GM21390 (cell line): ENCODE results near the gene FHL2.
"Not testable (repeated sequence)": the region's sequence is repeated elsewhere in the genome, so short reads cannot be mapped to it uniquely, and the experiment has no call there.

ENCODE experiments used
- ATAC-seq: cut with Tn5 transposase; IDR thresholded peaks from one replicate; pipeline ENCODE4 v1.9.1; 2021; ENCODE audit not compliant: unreplicated experiment

Gene FHL2

DNA sequence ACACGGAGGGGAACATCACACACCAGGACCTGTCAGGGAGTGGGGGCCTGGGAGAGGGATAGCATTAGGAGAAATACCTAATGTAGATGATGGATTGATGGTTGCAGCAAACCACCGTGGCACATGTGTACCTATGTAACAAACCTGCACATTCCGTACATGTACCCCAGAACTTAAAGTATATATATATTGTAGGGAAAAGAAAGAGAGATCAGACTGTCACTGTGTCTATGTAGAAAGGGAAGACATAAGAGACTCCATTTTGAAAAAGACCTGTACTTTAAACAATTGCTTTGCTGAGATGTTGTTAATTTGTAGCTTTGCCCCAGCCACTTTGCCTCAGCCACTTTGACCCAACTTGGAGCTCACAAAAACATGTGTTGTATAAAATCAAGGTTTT is 26.0 kb upstream of the FHL2 start:
- not testable (repeated sequence) for ATAC-seq

- ATAC-seq: no peak
Observed at GRCh38 chr2:105422801-105423200, 23.9 kb upstream of the FHL2 start.

GRCh38 chr2:105421053-105421452 is 22.2 kb upstream of the FHL2 start:
- no peak for ATAC-seq

GRCh38 chr2:105418522-105418921 is 19.7 kb upstream of the FHL2 start:
- ATAC-seq: no peak

- no peak for ATAC-seq
Observed at GRCh38 chr2:105417857-105418436, 19.1 kb upstream of the FHL2 start.

DNA sequence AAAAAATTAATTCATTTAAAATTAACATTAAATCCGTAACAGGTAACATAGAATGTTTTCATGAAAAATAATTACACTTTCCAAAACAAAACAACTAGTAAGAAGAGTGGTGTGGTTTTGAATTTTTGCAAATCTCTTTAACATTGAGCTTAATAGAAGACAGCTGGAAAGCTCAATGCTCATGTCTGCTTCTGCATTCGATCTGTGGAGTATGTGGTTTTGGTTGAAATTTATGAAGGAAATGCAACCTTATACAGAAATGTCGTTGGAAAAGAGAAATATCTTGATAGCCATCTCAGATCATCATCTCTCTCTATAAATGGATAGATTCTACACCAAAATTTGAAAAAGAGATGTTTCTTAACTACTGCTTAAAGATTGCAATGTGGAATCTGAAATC is 17.3 kb upstream of the FHL2 start:
- ATAC-seq: no peak

DNA sequence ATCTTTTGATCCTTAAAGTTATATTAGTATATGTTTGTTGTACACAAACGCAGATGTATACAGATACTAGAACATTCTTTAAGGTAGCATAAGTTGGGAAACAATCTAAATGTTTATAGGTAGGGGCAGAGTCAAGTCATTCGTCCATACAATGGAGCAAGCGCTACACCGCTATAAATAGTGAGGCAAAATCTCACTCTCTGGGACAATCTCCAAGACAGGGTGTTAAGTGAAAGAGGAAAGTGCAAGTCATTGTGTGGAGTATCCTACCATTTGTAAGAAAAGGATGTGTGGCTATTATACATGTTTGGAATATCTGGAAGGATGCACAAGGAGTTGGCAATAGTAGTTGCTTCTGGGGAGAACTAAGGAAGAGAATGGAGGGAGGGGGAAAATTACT is 16.2 kb upstream of the FHL2 start:
- ATAC-seq: no peak

- no peak for ATAC-seq
Observed at GRCh38 chr2:105413206-105413605, 14.4 kb upstream of the FHL2 start.

- no peak for ATAC-seq
Observed at GRCh38 chr2:105412584-105412983, 13.7 kb upstream of the FHL2 start.

- ATAC-seq: no peak
Observed at GRCh38 chr2:105411720-105412407, 13.0 kb upstream of the FHL2 start.

DNA sequence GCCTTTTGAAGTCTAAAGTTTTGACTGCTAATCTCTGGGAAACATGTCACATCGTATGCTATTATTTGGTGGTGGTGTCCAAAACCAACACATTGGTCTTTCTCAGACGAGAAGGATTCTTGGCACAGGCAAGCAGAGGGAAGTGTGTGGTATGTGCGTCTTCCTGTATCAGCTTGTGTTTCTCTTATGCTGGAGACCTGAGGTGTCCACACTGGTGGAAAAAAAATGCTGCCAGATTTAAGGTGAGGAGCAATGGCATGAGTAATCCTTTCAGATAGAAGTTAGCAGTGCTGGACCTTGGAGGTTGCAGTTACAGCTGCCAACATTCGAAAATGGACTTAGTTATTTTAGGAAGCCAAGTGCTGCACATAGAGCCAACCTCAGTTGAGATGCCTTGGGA is 11.7 kb upstream of the FHL2 start:
- no peak for ATAC-seq

- ATAC-seq: no peak
Observed at GRCh38 chr2:105409717-105410116, 10.9 kb upstream of the FHL2 start.

DNA sequence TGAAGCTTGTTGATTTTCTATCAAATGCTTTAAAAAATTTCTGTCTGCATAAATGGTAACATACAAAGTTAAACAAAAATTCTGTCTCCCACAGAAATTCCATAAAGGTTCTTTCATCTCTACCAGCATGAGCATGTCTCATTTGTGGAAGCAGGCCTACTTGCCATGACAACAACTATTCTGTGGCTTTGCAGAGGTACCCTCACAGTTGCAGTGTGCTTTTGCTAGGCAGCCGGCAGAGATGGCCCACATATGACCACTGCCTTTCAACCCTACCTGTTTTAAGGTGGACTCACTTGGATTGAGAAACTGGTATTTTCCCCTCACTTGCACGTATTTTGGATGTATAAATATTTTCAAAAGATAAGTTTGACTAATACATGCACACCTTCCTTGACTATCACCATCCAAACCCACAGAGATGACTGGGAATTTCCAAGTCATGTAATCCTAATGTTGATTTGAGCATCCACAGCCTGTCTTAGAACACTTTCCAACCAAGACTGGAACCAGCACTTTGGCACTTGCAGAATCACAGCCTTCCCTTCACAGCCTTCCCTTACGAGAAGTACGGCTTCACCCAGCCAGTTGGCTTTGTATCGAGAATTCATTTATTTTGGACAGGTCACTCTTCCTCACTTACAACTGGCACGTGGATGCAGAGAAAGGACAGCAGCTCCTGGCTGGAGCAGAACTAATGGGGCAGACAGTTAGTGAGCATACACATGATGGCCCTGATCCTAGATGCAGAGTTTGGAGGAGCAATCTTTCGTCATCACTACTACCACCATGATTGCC is 9.3 kb upstream of the FHL2 start:
- no peak for ATAC-seq

- no peak for ATAC-seq
Observed at GRCh38 chr2:105406221-105406620, 7.4 kb upstream of the FHL2 start.

DNA sequence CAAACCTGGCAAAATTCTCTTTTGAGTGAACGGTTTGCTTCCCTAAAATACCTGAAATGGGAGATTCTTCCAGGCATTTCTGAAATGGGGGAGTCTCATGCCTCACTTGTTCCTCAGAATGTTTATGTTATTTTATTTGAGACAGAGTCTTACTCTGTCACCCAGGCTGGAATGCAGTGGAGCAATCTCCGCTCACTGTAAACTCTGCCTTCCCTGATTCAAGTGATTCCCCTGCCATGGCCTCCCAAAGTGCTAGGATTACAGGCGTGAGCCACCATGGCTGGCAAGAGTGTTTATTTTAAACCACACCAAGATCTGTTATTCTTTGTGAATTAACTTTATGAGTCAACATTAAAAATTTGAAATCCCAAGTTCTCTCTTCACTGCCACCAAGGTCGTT is 6.4 kb upstream of the FHL2 start:
- ATAC-seq: no peak

- ATAC-seq: no peak
Observed at GRCh38 chr2:105404736-105405135, 5.9 kb upstream of the FHL2 start.

- ATAC-seq: no peak
Observed at GRCh38 chr2:105403783-105404698, 5.2 kb upstream of the FHL2 start.

- ATAC-seq: no peak
Observed at GRCh38 chr2:105403241-105403782, 4.5 kb upstream of the FHL2 start.

GRCh38 chr2:105402809-105403208 is 4.0 kb upstream of the FHL2 start:
- ATAC-seq: no peak

DNA sequence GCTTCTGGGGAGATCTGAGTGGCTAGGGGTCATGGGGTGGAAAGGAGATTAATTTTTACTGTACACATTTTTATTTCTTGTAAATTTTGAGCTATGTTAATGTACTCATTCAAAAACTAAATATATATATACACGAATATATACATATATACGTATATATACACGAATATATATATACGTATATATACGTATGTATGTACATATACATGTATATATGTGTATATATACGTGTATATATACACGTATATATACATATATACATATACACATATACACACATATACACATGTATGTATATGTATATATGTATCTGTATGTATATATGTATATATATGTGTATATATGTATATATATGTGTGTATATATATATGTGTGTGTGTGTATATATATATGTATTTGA is 3.0 kb upstream of the FHL2 start:
- no peak for ATAC-seq

- ATAC-seq: no peak
Observed at GRCh38 chr2:105400138-105400540, 1.3 kb upstream of the FHL2 start.
